ENCODE measurements around the gene TTBK1. TPM values are rescaled to one million over a fixed set of nuclear protein-coding genes. Genes with fewer than 3 reads are reported as not detected.

Gene TTBK1
- total RNA-seq, 1 donor from 2014 or later, result 0.67 TPM

GRCh38 chr6:43290339-43290904 is 47.1 kb downstream of the TTBK1 start:
- TF ChIP-seq CTCF (IDR thresholded peaks at IDR 0.05; ENCODE audit: insufficient read depth, low read length, poor library complexity, severe bottlenecking), result no peak
- no peak for DNase-seq (ENCODE audit: low read depth)
- Histone ChIP-seq H3K27me3 (ENCODE audit: control insufficient read depth, insufficient read depth, low read length) (peaks cover 16% of the 10 kb centered on the region), H3K36me3 (ENCODE audit: control insufficient read depth, insufficient read depth, low read length) (no peaks in the 10 kb centered on the region), H3K4me3 (ENCODE audit: low read depth, low read length) (no peak overlapping the region)

- no peak for DNase-seq (ENCODE audit: low read depth)
- Histone ChIP-seq H3K27me3 (ENCODE audit: control insufficient read depth, insufficient read depth, low read length) (peaks cover 11% of the 10 kb centered on the region), H3K36me3 (ENCODE audit: control insufficient read depth, insufficient read depth, low read length) (no peaks in the 10 kb centered on the region), H3K4me3 (ENCODE audit: low read depth, low read length) (no peak overlapping the region)
- TF ChIP-seq CTCF (IDR thresholded peaks at IDR 0.05; ENCODE audit: insufficient read depth, low read length, poor library complexity, severe bottlenecking), result no peak
Measured at GRCh38 chr6:43290905-43291355, 47.6 kb downstream of the TTBK1 start.

- TF ChIP-seq CTCF (IDR thresholded peaks at IDR 0.05; ENCODE audit: insufficient read depth, low read length, poor library complexity, severe bottlenecking), result no peak
Measured at GRCh38 chr6:43291708-43292107, 48.4 kb downstream of the TTBK1 start.

GRCh38 chr6:43292341-43292740 is 49.1 kb downstream of the TTBK1 start:
- Histone ChIP-seq H3K36me3 (ENCODE audit: control insufficient read depth, insufficient read depth, low read length) (no peaks in the 10 kb centered on the region), H3K4me3 (ENCODE audit: low read depth, low read length) (no peak overlapping the region), H3K27me3 (ENCODE audit: control insufficient read depth, insufficient read depth, low read length) (peaks cover 6% of the 10 kb centered on the region)
- DNase-seq (ENCODE audit: low read depth), result no peak
- no peak for TF ChIP-seq CTCF (IDR thresholded peaks at IDR 0.05; ENCODE audit: insufficient read depth, low read length, poor library complexity, severe bottlenecking)

More at GRCh38 chr6:43291708-43292107, 48.4 kb downstream of the TTBK1 start:
- H3K4me3 ChIP-seq (ENCODE audit: low read depth, low read length), result no peak overlapping the region
- no peaks in the 10 kb centered on the region for H3K36me3 ChIP-seq (ENCODE audit: control insufficient read depth, insufficient read depth, low read length)
- DNase-seq (ENCODE audit: low read depth), result no peak
- H3K27me3 ChIP-seq (ENCODE audit: control insufficient read depth, insufficient read depth, low read length), result peaks cover 5% of the 10 kb centered on the region

- H3K4me3 ChIP-seq (ENCODE audit: low read depth, low read length), result no peak overlapping the region
- peaks cover 9% of the 10 kb centered on the region for H3K27me3 ChIP-seq (ENCODE audit: control insufficient read depth, insufficient read depth, low read length)
- no peak for DNase-seq (ENCODE audit: low read depth)
- no peak for TF ChIP-seq CTCF (IDR thresholded peaks at IDR 0.05; ENCODE audit: insufficient read depth, low read length, poor library complexity, severe bottlenecking)
- no peaks in the 10 kb centered on the region for H3K36me3 ChIP-seq (ENCODE audit: control insufficient read depth, insufficient read depth, low read length)
Measured at GRCh38 chr6:43292763-43293318, 49.6 kb downstream of the TTBK1 start.

GRCh38 chr6:43293698-43294097 is 50.4 kb downstream of the TTBK1 start:
- Histone ChIP-seq H3K27me3 (ENCODE audit: control insufficient read depth, insufficient read depth, low read length) (peaks cover 15% of the 10 kb centered on the region), H3K36me3 (ENCODE audit: control insufficient read depth, insufficient read depth, low read length) (no peaks in the 10 kb centered on the region), H3K4me3 (ENCODE audit: low read depth, low read length) (no peak overlapping the region)
- no peak for TF ChIP-seq CTCF (IDR thresholded peaks at IDR 0.05; ENCODE audit: insufficient read depth, low read length, poor library complexity, severe bottlenecking)
- no peak for DNase-seq (ENCODE audit: low read depth)

All from kidney epithelial cell (primary cell).